ENCODE measurements around the gene FAAH. TPM values are rescaled to one million over a fixed set of nuclear protein-coding genes. Genes with fewer than 3 reads are reported as not detected.

Gene FAAH
- total RNA-seq, 2 experiments from 2014 or later = 3.1 to 3.9 TPM

GRCh38 chr1:46413596-46413985 lies 19.5 kb downstream of the FAAH start:
- H3K27me3 Mint-ChIP-seq = no peaks in the 10 kb centered on the region
- CTCF ChIA-PET = interaction anchor here (1.2 to 1.3 kb wide), 2 partner anchors 9 to 33 kb away, joined by 3 to 5 read pairs; no protein-coding TSS in a partner anchor
- DNase-seq = peak; percentile 69
- H3K4me1 Mint-ChIP-seq = peaks cover 3% of the 10 kb centered on the region
- ATAC-seq = peak; percentile 84
- no peaks in the 10 kb centered on the region for H3K36me3 Mint-ChIP-seq
- no peak overlapping the region for H3K4me3 Mint-ChIP-seq
- H3K27ac Mint-ChIP-seq = no peak overlapping the region
- H3K9me3 Mint-ChIP-seq (ENCODE audit: low read depth) = no peaks in the 10 kb centered on the region

GRCh38 chr1:46415514-46415913 lies 21.4 kb downstream of the FAAH start:
- CTCF ChIA-PET = interaction anchor here (1.2 kb wide), 1 partner anchor 10 kb away, joined by 3 read pairs; no protein-coding TSS in a partner anchor
- no peak overlapping the region for H3K27ac Mint-ChIP-seq
- H3K4me3 Mint-ChIP-seq = no peak overlapping the region

GRCh38 chr1:46418976-46419375 lies 24.9 kb downstream of the FAAH start:
- CTCF ChIA-PET = interaction anchor here (1.4 to 1.5 kb wide), 2 partner anchors 28 to 114 kb away, joined by 3 read pairs; no protein-coding TSS in a partner anchor
- no peak overlapping the region for H3K27ac Mint-ChIP-seq
- H3K4me3 Mint-ChIP-seq = no peak overlapping the region
- H3K4me1 Mint-ChIP-seq = peaks cover 6% of the 10 kb centered on the region
- no peak for DNase-seq
- H3K9me3 Mint-ChIP-seq (ENCODE audit: low read depth) = no peaks in the 10 kb centered on the region
- ATAC-seq = no peak
- no peaks in the 10 kb centered on the region for H3K36me3 Mint-ChIP-seq
- H3K27me3 Mint-ChIP-seq = peaks cover 8% of the 10 kb centered on the region

More at GRCh38 chr1:46415514-46415913, 21.4 kb downstream of the FAAH start:
- H3K36me3 Mint-ChIP-seq = no peaks in the 10 kb centered on the region
- DNase-seq = no peak
- ATAC-seq = no peak
- H3K27me3 Mint-ChIP-seq = peaks cover 4% of the 10 kb centered on the region
- H3K9me3 Mint-ChIP-seq (ENCODE audit: low read depth) = no peaks in the 10 kb centered on the region
- H3K4me1 Mint-ChIP-seq = peaks cover 3% of the 10 kb centered on the region

- ATAC-seq = no peak
- no peak overlapping the region for H3K27ac Mint-ChIP-seq
- H3K4me3 Mint-ChIP-seq = no peak overlapping the region
- peaks cover 8% of the 10 kb centered on the region for H3K27me3 Mint-ChIP-seq
- CTCF ChIA-PET = interaction anchor here (1.5 kb wide), 1 partner anchor 113 kb away, joined by 3 read pairs; no protein-coding TSS in a partner anchor
- no peaks in the 10 kb centered on the region for H3K36me3 Mint-ChIP-seq
- H3K9me3 Mint-ChIP-seq (ENCODE audit: low read depth) = no peaks in the 10 kb centered on the region
- peaks cover 6% of the 10 kb centered on the region for H3K4me1 Mint-ChIP-seq
- no peak for DNase-seq
These were observed 26.4 kb downstream of the FAAH start for GRCh38 chr1:46420533-46420915.

GRCh38 chr1:46421739-46422138 lies 27.6 kb downstream of the FAAH start:
- no peaks in the 10 kb centered on the region for H3K36me3 Mint-ChIP-seq
- peaks cover 6% of the 10 kb centered on the region for H3K4me1 Mint-ChIP-seq
- ATAC-seq = no peak
- H3K27me3 Mint-ChIP-seq = peaks cover 8% of the 10 kb centered on the region
- H3K4me3 Mint-ChIP-seq = no peak overlapping the region
- H3K9me3 Mint-ChIP-seq (ENCODE audit: low read depth) = no peaks in the 10 kb centered on the region
- H3K27ac Mint-ChIP-seq = no peak overlapping the region
- no peak for DNase-seq
- CTCF ChIA-PET = interaction anchor here (1.1 to 1.9 kb wide), 3 partner anchors 8 to 25 kb away, joined by 3 to 5 read pairs (median 5); no protein-coding TSS in a partner anchor

- ATAC-seq (no peak), DNase-seq (no peak)
- H3K4me1 Mint-ChIP-seq = peaks cover 6% of the 10 kb centered on the region
- H3K4me3 Mint-ChIP-seq = no peak overlapping the region
- CTCF ChIA-PET = interaction anchor here (0.6 to 1.9 kb wide), 5 partner anchors 8 to 619 kb away, joined by 3 to 5 read pairs (median 4); no protein-coding TSS in a partner anchor
- no peaks in the 10 kb centered on the region for H3K36me3 Mint-ChIP-seq
- peaks cover 9% of the 10 kb centered on the region for H3K27me3 Mint-ChIP-seq
- no peaks in the 10 kb centered on the region for H3K9me3 Mint-ChIP-seq (ENCODE audit: low read depth)
- H3K27ac Mint-ChIP-seq = peak overlapping the region; percentile 39
These were observed 28.2 kb downstream of the FAAH start for GRCh38 chr1:46422261-46422871.

GRCh38 chr1:46423574-46424240 lies 29.6 kb downstream of the FAAH start:
- no peaks in the 10 kb centered on the region for H3K9me3 Mint-ChIP-seq (ENCODE audit: low read depth)
- no peak for DNase-seq
- peaks cover 6% of the 10 kb centered on the region for H3K4me1 Mint-ChIP-seq
- peaks cover 11% of the 10 kb centered on the region for H3K27me3 Mint-ChIP-seq
- no peak for ATAC-seq
- H3K4me3 Mint-ChIP-seq = no peak overlapping the region
- no peaks in the 10 kb centered on the region for H3K36me3 Mint-ChIP-seq
- no peak overlapping the region for H3K27ac Mint-ChIP-seq
- CTCF ChIA-PET = interaction anchor here (0.7 to 1.1 kb wide), 2 partner anchors 17 kb away, joined by 3 to 4 read pairs; no protein-coding TSS in a partner anchor

- no peak for DNase-seq
- peaks cover 6% of the 10 kb centered on the region for H3K4me1 Mint-ChIP-seq
- no peaks in the 10 kb centered on the region for H3K9me3 Mint-ChIP-seq (ENCODE audit: low read depth)
- no peak overlapping the region for H3K4me3 Mint-ChIP-seq
- CTCF ChIA-PET = interaction anchor here (2.5 kb wide), 1 partner anchor 13 kb away, joined by 7 read pairs; no protein-coding TSS in a partner anchor
- H3K27me3 Mint-ChIP-seq = peaks cover 11% of the 10 kb centered on the region
- no peaks in the 10 kb centered on the region for H3K36me3 Mint-ChIP-seq
- ATAC-seq = no peak
- H3K27ac Mint-ChIP-seq = no peak overlapping the region
These were observed 30.6 kb downstream of the FAAH start for GRCh38 chr1:46424730-46425129.

GRCh38 chr1:46425726-46426125 lies 31.6 kb downstream of the FAAH start:
- Mint-ChIP-seq H3K4me1 (peaks cover 6% of the 10 kb centered on the region), H3K27ac (no peak overlapping the region), H3K27me3 (peaks cover 7% of the 10 kb centered on the region), H3K36me3 (no peaks in the 10 kb centered on the region), H3K4me3 (no peak overlapping the region), H3K9me3 (ENCODE audit: low read depth) (no peaks in the 10 kb centered on the region)
- ATAC-seq (no peak), DNase-seq (no peak)
- CTCF ChIA-PET = interaction anchor here (1.3 to 2.5 kb wide), 2 partner anchors 14 to 21 kb away, joined by 3 to 7 read pairs; no protein-coding TSS in a partner anchor

- CTCF ChIA-PET = interaction anchor here (1.0 kb wide), 1 partner anchor 18 kb away, joined by 3 read pairs; no protein-coding TSS in a partner anchor
- Mint-ChIP-seq H3K36me3 (no peaks in the 10 kb centered on the region), H3K9me3 (ENCODE audit: low read depth) (no peaks in the 10 kb centered on the region), H3K4me1 (peaks cover under 1% of the 10 kb centered on the region), H3K27me3 (peaks cover 3% of the 10 kb centered on the region), H3K4me3 (no peak overlapping the region), H3K27ac (no peak overlapping the region)
- ATAC-seq = no peak
- DNase-seq = no peak
These were observed 33.4 kb downstream of the FAAH start for GRCh38 chr1:46427541-46427940.

GRCh38 chr1:46429436-46429835 lies 35.3 kb downstream of the FAAH start:
- Mint-ChIP-seq H3K36me3 (no peaks in the 10 kb centered on the region), H3K27me3 (peaks cover 7% of the 10 kb centered on the region), H3K4me3 (no peak overlapping the region), H3K9me3 (ENCODE audit: low read depth) (no peaks in the 10 kb centered on the region), H3K4me1 (no peaks in the 10 kb centered on the region), H3K27ac (no peak overlapping the region)
- no peak for DNase-seq
- CTCF ChIA-PET = no interaction called here
- ATAC-seq = no peak

GRCh38 chr1:46431695-46432094 lies 37.6 kb downstream of the FAAH start:
- Mint-ChIP-seq H3K9me3 (ENCODE audit: low read depth) (no peaks in the 10 kb centered on the region), H3K4me1 (no peaks in the 10 kb centered on the region), H3K27ac (no peak overlapping the region), H3K36me3 (no peaks in the 10 kb centered on the region), H3K4me3 (no peak overlapping the region), H3K27me3 (peaks cover 7% of the 10 kb centered on the region)
- CTCF ChIA-PET = interaction anchor here (1.9 kb wide), 1 partner anchor 15 kb away, joined by 6 read pairs; no protein-coding TSS in a partner anchor
- no peak for ATAC-seq
- no peak for DNase-seq

GRCh38 chr1:46432781-46433327 lies 38.7 kb downstream of the FAAH start:
- CTCF ChIA-PET = interaction anchor here (1.8 to 1.9 kb wide), 2 partner anchors 9 to 14 kb away, joined by 6 to 7 read pairs; no protein-coding TSS in a partner anchor
- ATAC-seq = no peak
- Mint-ChIP-seq H3K4me1 (no peaks in the 10 kb centered on the region), H3K4me3 (no peak overlapping the region), H3K36me3 (no peaks in the 10 kb centered on the region), H3K27ac (no peak overlapping the region), H3K27me3 (peaks cover 4% of the 10 kb centered on the region), H3K9me3 (ENCODE audit: low read depth) (no peaks in the 10 kb centered on the region)
- no peak for DNase-seq

Data from activated CD8-positive, alpha-beta memory T cell treated with anti-CD3 and anti-CD28 coated beads, Interleukin-2, amount 10 ng/mL, durations not matched to agents 7 days and 5 days (primary cell).